ENCODE results near the gene RIN1.

DNA sequence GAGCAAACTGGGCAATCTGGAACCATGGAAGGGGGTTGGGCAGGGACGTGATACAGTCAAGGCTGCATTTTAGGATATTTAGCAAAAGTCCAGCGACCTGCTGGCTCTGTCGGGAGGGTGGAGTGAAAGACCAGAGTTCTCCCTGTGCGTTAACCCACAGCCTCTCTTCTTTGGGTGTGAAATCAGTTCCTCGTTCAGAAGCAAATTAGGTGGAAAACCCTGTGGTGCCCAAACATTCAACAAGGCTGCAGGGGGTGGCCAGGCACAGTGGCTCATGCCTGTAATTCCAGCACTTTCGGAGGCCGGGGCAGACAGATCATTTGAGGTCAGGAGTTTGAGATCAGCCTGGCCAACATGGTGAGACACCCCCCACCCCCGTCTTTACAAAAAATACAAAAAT lies 38.6 kb downstream of the RIN1 start:
- TF ChIP-seq, protein P1, sequence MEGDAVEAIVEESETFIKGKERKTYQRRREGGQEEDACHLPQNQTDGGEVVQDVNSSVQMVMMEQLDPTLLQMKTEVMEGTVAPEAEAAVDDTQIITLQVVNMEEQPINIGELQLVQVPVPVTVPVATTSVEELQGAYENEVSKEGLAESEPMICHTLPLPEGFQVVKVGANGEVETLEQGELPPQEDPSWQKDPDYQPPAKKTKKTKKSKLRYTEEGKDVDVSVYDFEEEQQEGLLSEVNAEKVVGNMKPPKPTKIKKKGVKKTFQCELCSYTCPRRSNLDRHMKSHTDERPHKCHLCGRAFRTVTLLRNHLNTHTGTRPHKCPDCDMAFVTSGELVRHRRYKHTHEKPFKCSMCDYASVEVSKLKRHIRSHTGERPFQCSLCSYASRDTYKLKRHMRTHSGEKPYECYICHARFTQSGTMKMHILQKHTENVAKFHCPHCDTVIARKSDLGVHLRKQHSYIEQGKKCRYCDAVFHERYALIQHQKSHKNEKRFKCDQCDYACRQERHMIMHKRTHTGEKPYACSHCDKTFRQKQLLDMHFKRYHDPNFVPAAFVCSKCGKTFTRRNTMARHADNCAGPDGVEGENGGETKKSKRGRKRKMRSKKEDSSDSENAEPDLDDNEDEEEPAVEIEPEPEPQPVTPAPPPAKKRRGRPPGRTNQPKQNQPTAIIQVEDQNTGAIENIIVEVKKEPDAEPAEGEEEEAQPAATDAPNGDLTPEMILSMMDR (conservative IDR thresholded peaks at IDR 0.05; ENCODE audit: low read depth in 2 of 2), result no peak
- TF ChIP-seq, protein P2, sequence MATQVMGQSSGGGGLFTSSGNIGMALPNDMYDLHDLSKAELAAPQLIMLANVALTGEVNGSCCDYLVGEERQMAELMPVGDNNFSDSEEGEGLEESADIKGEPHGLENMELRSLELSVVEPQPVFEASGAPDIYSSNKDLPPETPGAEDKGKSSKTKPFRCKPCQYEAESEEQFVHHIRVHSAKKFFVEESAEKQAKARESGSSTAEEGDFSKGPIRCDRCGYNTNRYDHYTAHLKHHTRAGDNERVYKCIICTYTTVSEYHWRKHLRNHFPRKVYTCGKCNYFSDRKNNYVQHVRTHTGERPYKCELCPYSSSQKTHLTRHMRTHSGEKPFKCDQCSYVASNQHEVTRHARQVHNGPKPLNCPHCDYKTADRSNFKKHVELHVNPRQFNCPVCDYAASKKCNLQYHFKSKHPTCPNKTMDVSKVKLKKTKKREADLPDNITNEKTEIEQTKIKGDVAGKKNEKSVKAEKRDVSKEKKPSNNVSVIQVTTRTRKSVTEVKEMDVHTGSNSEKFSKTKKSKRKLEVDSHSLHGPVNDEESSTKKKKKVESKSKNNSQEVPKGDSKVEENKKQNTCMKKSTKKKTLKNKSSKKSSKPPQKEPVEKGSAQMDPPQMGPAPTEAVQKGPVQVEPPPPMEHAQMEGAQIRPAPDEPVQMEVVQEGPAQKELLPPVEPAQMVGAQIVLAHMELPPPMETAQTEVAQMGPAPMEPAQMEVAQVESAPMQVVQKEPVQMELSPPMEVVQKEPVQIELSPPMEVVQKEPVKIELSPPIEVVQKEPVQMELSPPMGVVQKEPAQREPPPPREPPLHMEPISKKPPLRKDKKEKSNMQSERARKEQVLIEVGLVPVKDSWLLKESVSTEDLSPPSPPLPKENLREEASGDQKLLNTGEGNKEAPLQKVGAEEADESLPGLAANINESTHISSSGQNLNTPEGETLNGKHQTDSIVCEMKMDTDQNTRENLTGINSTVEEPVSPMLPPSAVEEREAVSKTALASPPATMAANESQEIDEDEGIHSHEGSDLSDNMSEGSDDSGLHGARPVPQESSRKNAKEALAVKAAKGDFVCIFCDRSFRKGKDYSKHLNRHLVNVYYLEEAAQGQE (IDR thresholded peaks at IDR 0.05; ENCODE audit: unreplicated experiment), result no peak
